Lung (tissue), 12 donors: ENCODE results near the gene ZFAND3. TPM values are rescaled to one million over a fixed set of nuclear protein-coding genes. Genes with fewer than 3 reads are reported as not detected.

ENCODE experiments used
- ATAC-seq: fragments of 200-7000 bp; cut with Tn5 transposase; one replicate; pipeline ENCODE4 v1.9.1; 2020; ENCODE audit warnings: moderate number of reproducible peaks; ENCODE audit not compliant: insufficient read depth, low FRiP score
- DNase-seq, 3 donors: peaks; one replicate each; pipeline ENCODE4 v3.0.0-alpha.2; 2013 to 2017
- H3K27ac ChIP-seq, 2 donors: one replicate each; pipeline ENCODE4 v1.5.1; 2013; ENCODE audit warnings: mild to moderate bottlenecking in 2 of 2, moderate library complexity in 2 of 2, control low read depth in 1 of 2, inconsistent platforms in 1 of 2, low read depth in 1 of 2, low read length in 1 of 2
- H3K27me3 ChIP-seq, 3 donors: one replicate each; pipeline ENCODE4 v1.5.1; 2013; ENCODE audit warnings: low read length in 2 of 3; ENCODE audit not compliant: control insufficient read depth in 3 of 3, insufficient read depth in 3 of 3
- H3K36me3 ChIP-seq, 4 donors: one replicate each; pipeline ENCODE4 v1.5.1; 2013; ENCODE audit warnings: low read length in 4 of 4, mild to moderate bottlenecking in 1 of 4, moderate library complexity in 1 of 4; ENCODE audit not compliant: control insufficient read depth in 4 of 4, insufficient read depth in 4 of 4
- H3K4me1 ChIP-seq, 5 donors: one replicate each; pipeline ENCODE4 v1.5.1; 2013; ENCODE audit warnings: low read length in 5 of 5, mild to moderate bottlenecking in 2 of 5, moderate library complexity in 1 of 5; ENCODE audit not compliant: control insufficient read depth in 5 of 5, insufficient read depth in 5 of 5
- H3K4me3 ChIP-seq: one replicate; pipeline ENCODE4 v1.5.1; 2013; ENCODE audit warnings: mild to moderate bottlenecking, control low read depth, moderate library complexity
- H3K9ac ChIP-seq, 2 donors: one replicate each; pipeline ENCODE4 v1.5.1; 2013; ENCODE audit warnings: low read length in 2 of 2, control low read depth in 1 of 2; ENCODE audit not compliant: insufficient read depth in 1 of 2
- H3K9me3 ChIP-seq, 4 donors: one replicate each; pipeline ENCODE4 v1.5.1; 2013; ENCODE audit warnings: low read length in 3 of 4, mild to moderate bottlenecking in 1 of 4, moderate library complexity in 1 of 4; ENCODE audit not compliant: control insufficient read depth in 4 of 4, insufficient read depth in 3 of 4
- WGBS, 2 donors: extraction: QIAGEN DNeasy Blood & Tissue Kit; methylation state at CpG; one replicate each; pipeline ENCODE4 v1.1.7; 2013; 5-methylcytosine and 5-hydroxymethylcytosine counted together
- polyA plus RNA-seq, 2 donors: library from polyadenylated mRNA; stranded (reverse); fragments of 200-250 nt; gene quantifications; one replicate each; pipeline ENCODE4 v1.2.1, GENCODE V29; 2013
- total RNA-seq, 2 donors: library from RNA; depleted of rRNA in 1 of 2; stranded (reverse); fragments of >200 nt in 1 of 2; gene quantifications; one replicate each; pipeline ENCODE4 v1.2.1, GENCODE V29; 2014 to 2021
- TF ChIP-seq, protein P1 (sequence below): IDR thresholded peaks from 2 replicates; pipeline ENCODE4 v1.5.1; 2012; ENCODE audit warnings: mild to moderate bottlenecking; ENCODE audit errors: control extremely low read depth, extremely low read depth
- donor health status: control.
- donor health status: control.
- donor health status: Bipolar disorder and iron deficiency.
- donor health status: healthy.
- donor health status: DM: yes; HTN: yes; CAD: no.

Gene ZFAND3
- total and polyA plus RNA-seq, 4 donors: 27.6 to 63.6 (median 51.3) TPM

DNA sequence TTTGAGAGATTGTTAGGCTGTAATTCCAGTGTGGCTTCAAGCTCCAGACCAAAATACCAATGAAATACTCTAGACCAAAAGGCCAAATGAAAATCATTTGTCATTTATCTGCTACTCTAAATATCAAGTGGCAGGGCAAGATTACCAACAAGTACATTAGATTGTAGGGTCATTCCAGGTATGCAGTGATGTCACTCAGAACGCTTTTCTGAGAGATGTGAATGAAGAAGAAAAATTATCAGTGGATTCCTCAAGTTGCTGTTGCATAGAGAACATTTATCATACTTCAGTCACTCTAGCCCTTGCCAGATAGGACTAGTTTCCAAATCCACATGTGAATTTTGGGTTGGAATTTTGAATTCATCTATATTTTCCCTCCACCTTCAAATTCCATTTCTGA, 65.0 kb downstream of the ZFAND3 start:
- 87 to 89% methylated on average over 1 of the region's 1 CpG for WGBS, 2 donors
- H3K9ac ChIP-seq: no peak overlapping the region
- H3K27me3 ChIP-seq: no peaks in the 10 kb centered on the region
- H3K27ac ChIP-seq: no peak overlapping the region
- ATAC-seq (no peak), DNase-seq (no peak)
- H3K9me3 ChIP-seq: no peaks in the 10 kb centered on the region
- no peak overlapping the region for H3K4me3 ChIP-seq
- H3K36me3 ChIP-seq: no peaks in the 10 kb centered on the region
- peaks cover 0 to 20% (median 3%) of the 10 kb centered on the region in 5 donors for H3K4me1 ChIP-seq
- TF ChIP-seq, protein P1, sequence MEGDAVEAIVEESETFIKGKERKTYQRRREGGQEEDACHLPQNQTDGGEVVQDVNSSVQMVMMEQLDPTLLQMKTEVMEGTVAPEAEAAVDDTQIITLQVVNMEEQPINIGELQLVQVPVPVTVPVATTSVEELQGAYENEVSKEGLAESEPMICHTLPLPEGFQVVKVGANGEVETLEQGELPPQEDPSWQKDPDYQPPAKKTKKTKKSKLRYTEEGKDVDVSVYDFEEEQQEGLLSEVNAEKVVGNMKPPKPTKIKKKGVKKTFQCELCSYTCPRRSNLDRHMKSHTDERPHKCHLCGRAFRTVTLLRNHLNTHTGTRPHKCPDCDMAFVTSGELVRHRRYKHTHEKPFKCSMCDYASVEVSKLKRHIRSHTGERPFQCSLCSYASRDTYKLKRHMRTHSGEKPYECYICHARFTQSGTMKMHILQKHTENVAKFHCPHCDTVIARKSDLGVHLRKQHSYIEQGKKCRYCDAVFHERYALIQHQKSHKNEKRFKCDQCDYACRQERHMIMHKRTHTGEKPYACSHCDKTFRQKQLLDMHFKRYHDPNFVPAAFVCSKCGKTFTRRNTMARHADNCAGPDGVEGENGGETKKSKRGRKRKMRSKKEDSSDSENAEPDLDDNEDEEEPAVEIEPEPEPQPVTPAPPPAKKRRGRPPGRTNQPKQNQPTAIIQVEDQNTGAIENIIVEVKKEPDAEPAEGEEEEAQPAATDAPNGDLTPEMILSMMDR: no peak

DNA sequence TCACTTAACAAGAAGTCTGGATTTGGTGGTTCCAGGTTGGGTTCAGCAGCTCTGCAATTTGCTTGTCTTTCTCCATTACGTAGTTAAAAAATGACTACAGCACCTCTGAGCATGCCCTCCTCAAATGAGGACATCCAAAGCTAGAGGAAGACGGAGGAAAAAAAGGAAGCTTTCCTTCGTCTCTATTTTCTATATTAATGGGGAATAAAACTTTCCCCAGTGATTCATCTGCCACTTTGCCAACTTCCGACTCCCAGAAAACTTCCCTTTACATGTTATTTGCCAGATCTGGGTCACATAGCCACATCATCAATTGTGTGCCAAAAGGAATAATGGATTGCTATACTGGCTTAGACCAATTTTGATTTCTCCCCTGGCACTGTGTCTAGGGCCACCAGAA, 69.5 kb downstream of the ZFAND3 start:
- TF ChIP-seq, protein P1: no peak
- H3K4me1 ChIP-seq: peaks cover 0 to 11% (median 3%) of the 10 kb centered on the region in 5 donors
- 50% methylated on average over 4 of the region's 4 CpGs for WGBS, 2 donors
- H3K4me3 ChIP-seq: no peak overlapping the region
- H3K27ac ChIP-seq: no peak overlapping the region
- H3K9ac ChIP-seq: no peak overlapping the region
- no peaks in the 10 kb centered on the region for H3K27me3 ChIP-seq
- no peak for ATAC-seq
- no peaks in the 10 kb centered on the region for H3K9me3 ChIP-seq
- no peak for DNase-seq
- peaks cover 0 to under 1% (median 0%) of the 10 kb centered on the region in 4 donors for H3K36me3 ChIP-seq

DNA sequence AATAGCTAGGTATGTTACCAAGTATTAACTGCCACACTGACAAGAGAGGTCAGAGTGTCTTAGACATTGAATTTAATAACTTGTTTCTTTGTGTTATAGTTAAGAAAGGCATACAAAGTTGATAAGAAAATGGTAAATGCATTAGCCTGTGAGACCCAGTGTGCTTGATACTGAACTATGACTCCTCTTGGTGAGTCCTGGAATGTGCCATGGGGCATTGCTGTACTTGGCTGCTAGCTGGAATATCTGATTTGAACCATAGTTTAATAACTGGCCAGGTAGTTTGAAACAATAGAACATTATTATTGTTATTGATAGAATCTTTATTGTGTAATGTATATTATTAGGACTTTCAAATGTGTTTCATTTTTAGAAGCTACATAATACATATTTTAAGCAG, 70.0 kb downstream of the ZFAND3 start:
- H3K9me3 ChIP-seq: no peaks in the 10 kb centered on the region
- DNase-seq (no peak), ATAC-seq (no peak)
- H3K27ac ChIP-seq: no peak overlapping the region
- peaks cover 0 to 10% (median 3%) of the 10 kb centered on the region in 5 donors for H3K4me1 ChIP-seq
- H3K4me3 ChIP-seq: no peak overlapping the region
- H3K27me3 ChIP-seq: no peaks in the 10 kb centered on the region
- H3K9ac ChIP-seq: no peak overlapping the region
- peaks cover 0 to 5% (median 0%) of the 10 kb centered on the region in 4 donors for H3K36me3 ChIP-seq
- TF ChIP-seq, protein P1: no peak

DNA sequence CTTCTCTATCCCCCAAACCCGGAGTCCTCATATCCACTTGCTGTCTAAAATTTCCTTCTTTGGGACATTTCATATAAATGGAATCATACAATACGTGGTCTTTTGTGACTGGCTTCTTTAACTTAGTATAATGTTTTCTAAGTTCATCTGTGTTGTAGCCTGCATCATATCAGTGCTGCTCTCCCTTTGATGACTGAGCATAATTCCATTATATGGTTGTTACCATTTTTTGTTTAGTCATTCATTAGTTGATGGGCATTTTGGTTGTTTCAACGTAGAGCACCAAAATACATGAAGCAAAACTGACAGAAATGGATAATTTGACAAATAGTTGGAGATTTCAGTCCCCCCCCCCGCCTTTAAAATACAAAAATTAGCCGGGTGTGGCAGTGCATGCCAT, 71.5 kb downstream of the ZFAND3 start:
- Histone ChIP-seq H3K9me3 (no peaks in the 10 kb centered on the region), H3K36me3 (peaks cover 0 to 5% (median 0%) of the 10 kb centered on the region in 4 donors), H3K27ac (no peak overlapping the region), H3K4me3 (no peak overlapping the region), H3K27me3 (no peaks in the 10 kb centered on the region), H3K9ac (no peak overlapping the region), H3K4me1 (peaks cover 0 to 10% (median 3%) of the 10 kb centered on the region in 5 donors)
- DNase-seq: no peak
- ATAC-seq: no peak
- TF ChIP-seq, protein P1: no peak
- 91 to 96% methylated on average over 5 of the region's 5 CpGs for WGBS, 2 donors
